ENCODE data around the gene TMEM132A.
A peak's percentile ranks its signal among the peaks of the same experiment; 100 is the strongest.

TMEM132A gene

GRCh38 chr11:60890696-60891095, 33.6 kb upstream of the TMEM132A start:
- Histone ChIP-seq H3K36me3 (ENCODE audit: control insufficient read depth in 2 of 2, insufficient read depth in 2 of 2, low read length in 2 of 2) (peaks cover 18 to 25% of the 10 kb centered on the region in 2 donors), H3K27ac (ENCODE audit: low read depth in 2 of 2, low read length in 2 of 2) (no peak overlapping the region)

GRCh38 chr11:60891103-60891741, 33.0 kb upstream of the TMEM132A start:
- H3K27ac ChIP-seq (ENCODE audit: low read depth in 2 of 2, low read length in 2 of 2), result no peak overlapping the region
- no peak overlapping the region for H3K4me3 ChIP-seq (ENCODE audit: low read length in 2 of 2)
- peaks cover 21 to 28% of the 10 kb centered on the region in 2 donors for H3K36me3 ChIP-seq (ENCODE audit: control insufficient read depth in 2 of 2, insufficient read depth in 2 of 2, low read length in 2 of 2)
- no peaks in the 10 kb centered on the region for H3K9me3 ChIP-seq (ENCODE audit: control insufficient read depth in 2 of 2, low read length in 2 of 2)
- H3K9ac ChIP-seq (ENCODE audit: low read depth in 1 of 2, low read length in 2 of 2), result no peak overlapping the region
- peaks cover 6 to 42% of the 10 kb centered on the region in 2 donors for H3K4me1 ChIP-seq (ENCODE audit: control insufficient read depth in 2 of 2, insufficient read depth in 2 of 2, low read length in 2 of 2)
- no peaks in the 10 kb centered on the region for H3K27me3 ChIP-seq (ENCODE audit: control insufficient read depth in 2 of 2, insufficient read depth in 2 of 2, low read length in 2 of 2)

More at GRCh38 chr11:60890696-60891095, 33.6 kb upstream of the TMEM132A start:
- Histone ChIP-seq H3K4me1 (ENCODE audit: control insufficient read depth in 2 of 2, insufficient read depth in 2 of 2, low read length in 2 of 2) (peaks cover 6 to 38% of the 10 kb centered on the region in 2 donors), H3K9ac (ENCODE audit: low read depth in 1 of 2, low read length in 2 of 2) (no peak overlapping the region), H3K27me3 (ENCODE audit: control insufficient read depth in 2 of 2, insufficient read depth in 2 of 2, low read length in 2 of 2) (no peaks in the 10 kb centered on the region), H3K9me3 (ENCODE audit: control insufficient read depth in 2 of 2, low read length in 2 of 2) (no peaks in the 10 kb centered on the region), H3K4me3 (ENCODE audit: low read length in 2 of 2) (no peak overlapping the region)

- no peaks in the 10 kb centered on the region for H3K27me3 ChIP-seq (ENCODE audit: control insufficient read depth in 2 of 2, insufficient read depth in 2 of 2, low read length in 2 of 2)
- H3K4me1 ChIP-seq (ENCODE audit: control insufficient read depth in 2 of 2, insufficient read depth in 2 of 2, low read length in 2 of 2), result peaks cover 0 to 33% of the 10 kb centered on the region in 2 donors
- H3K4me3 ChIP-seq (ENCODE audit: low read length in 2 of 2), result no peak overlapping the region
- no peak overlapping the region for H3K9ac ChIP-seq (ENCODE audit: low read depth in 1 of 2, low read length in 2 of 2)
- peaks cover 58 to 64% of the 10 kb centered on the region in 2 donors for H3K36me3 ChIP-seq (ENCODE audit: control insufficient read depth in 2 of 2, insufficient read depth in 2 of 2, low read length in 2 of 2)
- H3K27ac ChIP-seq (ENCODE audit: low read depth in 2 of 2, low read length in 2 of 2), result peak overlapping the region; percentile 56 to 81
- H3K9me3 ChIP-seq (ENCODE audit: control insufficient read depth in 2 of 2, low read length in 2 of 2), result no peaks in the 10 kb centered on the region
These were observed 28.6 kb upstream of the TMEM132A start for GRCh38 chr11:60895687-60896086.

GRCh38 chr11:60897496-60897895, 26.8 kb upstream of the TMEM132A start:
- Histone ChIP-seq H3K4me1 (ENCODE audit: control insufficient read depth in 2 of 2, insufficient read depth in 2 of 2, low read length in 2 of 2) (peaks cover 0 to 27% of the 10 kb centered on the region in 2 donors), H3K27ac (ENCODE audit: low read depth in 2 of 2, low read length in 2 of 2) (no peak overlapping the region), H3K9ac (ENCODE audit: low read depth in 1 of 2, low read length in 2 of 2) (no peak overlapping the region), H3K27me3 (ENCODE audit: control insufficient read depth in 2 of 2, insufficient read depth in 2 of 2, low read length in 2 of 2) (no peaks in the 10 kb centered on the region), H3K9me3 (ENCODE audit: control insufficient read depth in 2 of 2, low read length in 2 of 2) (no peaks in the 10 kb centered on the region), H3K36me3 (ENCODE audit: control insufficient read depth in 2 of 2, insufficient read depth in 2 of 2, low read length in 2 of 2) (peaks cover 72 to 73% of the 10 kb centered on the region in 2 donors), H3K4me3 (ENCODE audit: low read length in 2 of 2) (no peak overlapping the region)

- H3K27me3 ChIP-seq (ENCODE audit: control insufficient read depth in 2 of 2, insufficient read depth in 2 of 2, low read length in 2 of 2), result no peaks in the 10 kb centered on the region
- H3K36me3 ChIP-seq (ENCODE audit: control insufficient read depth in 2 of 2, insufficient read depth in 2 of 2, low read length in 2 of 2), result peaks cover 74 to 84% of the 10 kb centered on the region in 2 donors
- no peak overlapping the region for H3K4me3 ChIP-seq (ENCODE audit: low read length in 2 of 2)
- no peak overlapping the region for H3K9ac ChIP-seq (ENCODE audit: low read depth in 1 of 2, low read length in 2 of 2)
- peaks cover under 1 to 26% of the 10 kb centered on the region in 2 donors for H3K4me1 ChIP-seq (ENCODE audit: control insufficient read depth in 2 of 2, insufficient read depth in 2 of 2, low read length in 2 of 2)
- H3K27ac ChIP-seq (ENCODE audit: low read depth in 2 of 2, low read length in 2 of 2), result no peak overlapping the region
- no peaks in the 10 kb centered on the region for H3K9me3 ChIP-seq (ENCODE audit: control insufficient read depth in 2 of 2, low read length in 2 of 2)
These were observed 25.0 kb upstream of the TMEM132A start for GRCh38 chr11:60899046-60899936.

- H3K4me1 ChIP-seq (ENCODE audit: control insufficient read depth in 2 of 2, insufficient read depth in 2 of 2, low read length in 2 of 2), result peaks cover 7 to 28% of the 10 kb centered on the region in 2 donors
- H3K36me3 ChIP-seq (ENCODE audit: control insufficient read depth in 2 of 2, insufficient read depth in 2 of 2, low read length in 2 of 2), result peaks cover 67 to 77% of the 10 kb centered on the region in 2 donors
- no peak overlapping the region for H3K27ac ChIP-seq (ENCODE audit: low read depth in 2 of 2, low read length in 2 of 2)
- no peak overlapping the region for H3K9ac ChIP-seq (ENCODE audit: low read depth in 1 of 2, low read length in 2 of 2)
- no peak overlapping the region for H3K4me3 ChIP-seq (ENCODE audit: low read length in 2 of 2)
- H3K27me3 ChIP-seq (ENCODE audit: control insufficient read depth in 2 of 2, insufficient read depth in 2 of 2, low read length in 2 of 2), result no peaks in the 10 kb centered on the region
- H3K9me3 ChIP-seq (ENCODE audit: control insufficient read depth in 2 of 2, low read length in 2 of 2), result no peaks in the 10 kb centered on the region
These were observed 24.3 kb upstream of the TMEM132A start for GRCh38 chr11:60899977-60900376.

GRCh38 chr11:60900673-60901404, 23.4 kb upstream of the TMEM132A start:
- no peaks in the 10 kb centered on the region for H3K9me3 ChIP-seq (ENCODE audit: control insufficient read depth in 2 of 2, low read length in 2 of 2)
- peaks cover 10 to 26% of the 10 kb centered on the region in 2 donors for H3K4me1 ChIP-seq (ENCODE audit: control insufficient read depth in 2 of 2, insufficient read depth in 2 of 2, low read length in 2 of 2)
- H3K9ac ChIP-seq (ENCODE audit: low read depth in 1 of 2, low read length in 2 of 2), result no peak overlapping the region
- no peaks in the 10 kb centered on the region for H3K27me3 ChIP-seq (ENCODE audit: control insufficient read depth in 2 of 2, insufficient read depth in 2 of 2, low read length in 2 of 2)
- H3K27ac ChIP-seq (ENCODE audit: low read depth in 2 of 2, low read length in 2 of 2), result no peak overlapping the region
- H3K36me3 ChIP-seq (ENCODE audit: control insufficient read depth in 2 of 2, insufficient read depth in 2 of 2, low read length in 2 of 2), result peaks cover 66 to 71% of the 10 kb centered on the region in 2 donors
- H3K4me3 ChIP-seq (ENCODE audit: low read length in 2 of 2), result no peak overlapping the region

GRCh38 chr11:60902625-60903024, 21.6 kb upstream of the TMEM132A start:
- Histone ChIP-seq H3K9me3 (ENCODE audit: control insufficient read depth in 2 of 2, low read length in 2 of 2) (no peaks in the 10 kb centered on the region), H3K4me1 (ENCODE audit: control insufficient read depth in 2 of 2, insufficient read depth in 2 of 2, low read length in 2 of 2) (peaks cover 12 to 23% of the 10 kb centered on the region in 2 donors), H3K27ac (ENCODE audit: low read depth in 2 of 2, low read length in 2 of 2) (no peak overlapping the region), H3K36me3 (ENCODE audit: control insufficient read depth in 2 of 2, insufficient read depth in 2 of 2, low read length in 2 of 2) (peaks cover 50 to 56% of the 10 kb centered on the region in 2 donors), H3K9ac (ENCODE audit: low read depth in 1 of 2, low read length in 2 of 2) (no peak overlapping the region), H3K4me3 (ENCODE audit: low read length in 2 of 2) (no peak overlapping the region), H3K27me3 (ENCODE audit: control insufficient read depth in 2 of 2, insufficient read depth in 2 of 2, low read length in 2 of 2) (no peaks in the 10 kb centered on the region)

GRCh38 chr11:60905047-60905446, 19.2 kb upstream of the TMEM132A start:
- Histone ChIP-seq H3K9me3 (ENCODE audit: control insufficient read depth in 2 of 2, low read length in 2 of 2) (no peaks in the 10 kb centered on the region), H3K36me3 (ENCODE audit: control insufficient read depth in 2 of 2, insufficient read depth in 2 of 2, low read length in 2 of 2) (peaks cover 32 to 36% of the 10 kb centered on the region in 2 donors), H3K9ac (ENCODE audit: low read depth in 1 of 2, low read length in 2 of 2) (peak overlapping the region; percentile 80 to 90), H3K4me1 (ENCODE audit: control insufficient read depth in 2 of 2, insufficient read depth in 2 of 2, low read length in 2 of 2) (peaks cover 12 to 18% of the 10 kb centered on the region in 2 donors), H3K27ac (ENCODE audit: low read depth in 2 of 2, low read length in 2 of 2) (peak overlapping the region in 1 of 2 donors; percentile 89), H3K4me3 (ENCODE audit: low read length in 2 of 2) (peak overlapping the region; percentile 75 to 95), H3K27me3 (ENCODE audit: control insufficient read depth in 2 of 2, insufficient read depth in 2 of 2, low read length in 2 of 2) (no peaks in the 10 kb centered on the region)

All from mucosa of rectum (tissue), 2 donors.